WI38 (cell line): ENCODE results near the gene C1QTNF6.
A peak's percentile ranks its signal among the peaks of the same experiment; 100 is the strongest.
"Not testable (repeated sequence)": the region's sequence is repeated elsewhere in the genome, so short reads cannot be mapped to it uniquely, and the experiment has no call there.

Experiments
- H3K4me3 ChIP-seq: 2 replicates; pipeline ENCODE4 v1.5.1; 2011; ENCODE audit warnings: low read depth, mild to moderate bottlenecking, control low read depth, low read length
- CTCF ChIP-seq: IDR thresholded peaks from 2 replicates; pipeline ENCODE4 v1.5.1; 2012; ENCODE audit warnings: low read depth, mild to moderate bottlenecking, control low read depth, low read length

The C1QTNF6 gene

GRCh38 chr22:37202716-37203115 is 14.7 kb upstream of the C1QTNF6 start:
- no peak for TF ChIP-seq CTCF
- H3K4me3 ChIP-seq = no peak overlapping the region

- no peak for TF ChIP-seq CTCF
- H3K4me3 ChIP-seq = no peak overlapping the region
Observed at GRCh38 chr22:37202001-37202555, 14.0 kb upstream of the C1QTNF6 start.

DNA sequence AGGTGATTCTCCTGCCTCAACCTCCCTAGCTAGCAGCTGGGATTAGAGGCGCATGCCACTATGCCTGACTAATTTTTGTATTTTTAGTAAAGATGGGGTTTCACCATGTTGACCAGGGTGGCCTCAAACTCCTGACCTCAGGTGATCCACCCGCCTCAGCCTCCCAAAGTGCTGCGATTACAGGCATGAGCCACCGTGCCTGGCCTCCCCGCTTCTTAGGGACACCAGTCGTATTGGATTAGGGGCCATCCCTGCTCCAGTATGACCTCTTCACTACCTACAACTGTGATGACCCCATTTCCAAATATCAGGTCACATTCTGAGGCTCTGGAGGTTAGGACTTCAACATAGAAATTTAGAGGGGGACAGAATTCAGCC is 13.4 kb upstream of the C1QTNF6 start:
- H3K4me3 ChIP-seq = not testable (repeated sequence)

DNA sequence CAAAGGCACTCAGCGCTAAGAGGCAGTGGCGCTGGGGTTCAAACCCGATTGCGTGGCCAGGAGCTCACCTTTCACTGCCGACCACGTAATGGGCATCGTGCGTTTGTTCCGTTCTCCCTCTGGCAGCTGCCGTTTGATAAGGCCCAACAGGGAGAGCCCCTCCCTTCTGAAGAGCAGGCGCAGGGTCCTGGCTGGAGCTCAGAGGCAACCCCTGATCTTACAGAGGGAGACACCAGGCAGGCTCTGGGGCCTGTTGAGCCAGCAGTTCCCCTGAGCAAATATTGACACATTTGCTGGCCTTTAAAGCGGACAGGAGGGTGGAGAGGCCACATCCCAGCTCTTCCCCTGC is 11.7 kb upstream of the C1QTNF6 start:
- H3K4me3 ChIP-seq = peak overlapping the region; percentile 41
- TF ChIP-seq CTCF = no peak

- H3K4me3 ChIP-seq = peak overlapping the region; percentile 64
Observed at GRCh38 chr22:37199103-37199759, 11.2 kb upstream of the C1QTNF6 start.

GRCh38 chr22:37198258-37199102 is 10.4 kb upstream of the C1QTNF6 start:
- H3K4me3 ChIP-seq = peak overlapping the region; percentile 64
- TF ChIP-seq CTCF = peak; percentile 61

More at GRCh38 chr22:37199103-37199759, 11.2 kb upstream of the C1QTNF6 start:
- peak; percentile 82 for TF ChIP-seq CTCF

DNA sequence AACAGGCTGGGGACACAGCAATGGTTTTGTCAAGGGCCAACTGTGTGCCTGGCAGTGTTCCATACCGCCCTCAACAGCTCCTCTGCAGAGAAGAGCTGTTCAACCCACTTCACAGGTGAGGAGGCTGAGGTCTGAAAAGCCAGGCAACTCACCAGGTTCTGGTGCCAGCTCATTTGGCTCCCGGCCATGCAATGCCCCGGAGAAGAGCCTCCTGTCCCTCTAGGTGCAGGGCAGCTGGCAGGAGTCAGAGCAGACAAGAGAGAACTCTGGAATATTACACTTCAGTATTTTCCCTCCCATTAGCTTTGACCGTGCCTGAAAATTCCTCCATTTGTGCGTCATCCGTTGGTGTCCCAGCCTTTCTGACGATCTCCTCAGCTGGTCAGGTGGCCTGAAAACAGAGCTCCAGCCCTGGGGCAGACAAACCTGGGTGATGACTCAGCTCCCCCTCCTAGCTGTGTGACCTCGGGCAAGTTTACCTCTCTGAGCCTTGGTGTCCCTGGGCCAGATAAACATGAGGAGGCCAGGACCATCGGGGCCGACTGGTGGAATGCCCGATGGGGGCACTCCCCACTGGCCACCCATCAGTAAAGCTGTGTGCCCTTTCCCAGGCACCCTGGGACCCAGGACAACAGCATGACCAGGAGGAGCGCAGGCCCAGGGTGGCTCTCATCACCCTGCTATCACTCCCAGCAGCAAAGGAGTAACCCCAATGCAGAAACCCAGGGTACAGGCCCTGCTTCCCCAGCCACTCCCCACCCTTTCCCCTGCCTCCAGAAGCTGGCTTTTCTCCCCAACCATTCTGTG is 9.6 kb upstream of the C1QTNF6 start:
- no peak overlapping the region for H3K4me3 ChIP-seq
- TF ChIP-seq CTCF = no peak
